GM06990 (cell line): ENCODE results near the gene BMP4.

Experiments used
- DNase-seq: peaks from one replicate; pipeline ENCODE4 v3.0.0-alpha.2; 2011; ENCODE audit not compliant: insufficient read length; ENCODE audit errors: extremely low read depth
- H3K27me3 ChIP-seq: replicated peaks from 2 replicates; pipeline ENCODE4 v1.6.0; 2011; ENCODE audit warnings: low read length; ENCODE audit not compliant: control insufficient read depth, insufficient read depth
- H3K36me3 ChIP-seq: 2 replicates; pipeline ENCODE4 v1.5.1; 2011; ENCODE audit warnings: low read length; ENCODE audit not compliant: control insufficient read depth, insufficient read depth
- H3K4me3 ChIP-seq: replicated peaks from 2 replicates; pipeline ENCODE4 v1.5.1; 2011; ENCODE audit warnings: low read depth, mild to moderate bottlenecking, control low read depth, low read length
- CTCF ChIP-seq: IDR thresholded peaks from 2 replicates; pipeline ENCODE4 v1.5.1; 2011; ENCODE audit warnings: low read length, control low read depth, mild to moderate bottlenecking, inconsistent platforms; ENCODE audit not compliant: insufficient read depth, poor library complexity, severe bottlenecking

The BMP4 gene

GRCh38 chr14:53947452-53948204, 9.0 kb downstream of the BMP4 start:
- no peak for DNase-seq
- Histone ChIP-seq H3K36me3 (no peaks in the 10 kb centered on the region; the same call in 1 of the 2 replicates), H3K27me3 (no peaks in the 10 kb centered on the region), H3K4me3 (no peak overlapping the region)
- no peak for TF ChIP-seq CTCF

GRCh38 chr14:53947094-53947445, 9.6 kb downstream of the BMP4 start:
- Histone ChIP-seq H3K4me3 (no peak overlapping the region), H3K27me3 (no peaks in the 10 kb centered on the region), H3K36me3 (no peaks in the 10 kb centered on the region; the same call in 1 of the 2 replicates)
- no peak for TF ChIP-seq CTCF
- DNase-seq = no peak

GRCh38 chr14:53946404-53947093, 10.1 kb downstream of the BMP4 start:
- TF ChIP-seq CTCF = no peak
- H3K36me3 ChIP-seq = no peaks in the 10 kb centered on the region; the same call in 1 of the 2 replicates
- H3K4me3 ChIP-seq = no peak overlapping the region
- no peak for DNase-seq
- H3K27me3 ChIP-seq = no peaks in the 10 kb centered on the region

GRCh38 chr14:53946071-53946403, 10.6 kb downstream of the BMP4 start:
- no peaks in the 10 kb centered on the region for H3K27me3 ChIP-seq
- no peak overlapping the region for H3K4me3 ChIP-seq
- no peak for DNase-seq
- TF ChIP-seq CTCF = no peak
- H3K36me3 ChIP-seq = no peaks in the 10 kb centered on the region; the same call in 1 of the 2 replicates

- no peak for DNase-seq
- TF ChIP-seq CTCF = no peak
- Histone ChIP-seq H3K36me3 (no peaks in the 10 kb centered on the region), H3K27me3 (no peaks in the 10 kb centered on the region; the same call in 1 of the 2 replicates), H3K4me3 (no peak overlapping the region)
Measured at GRCh38 chr14:53943751-53944083, 12.9 kb downstream of the BMP4 start.
